Prostate gland (tissue), 2 donors: ENCODE measurements around the gene ZNF830.

Experiments
- POLR2A ChIP-seq: fragments of 450-650 bp; IDR thresholded peaks from one replicate; pipeline ENCODE4 v1.6.1; 2016; ENCODE audit warnings: antibody characterized with exemption, mild to moderate bottlenecking
- TF ChIP-seq, protein P1 (sequence below), 4 experiments: fragments of 200-600 bp in 2 of 4; fragments of 450-650 bp in 2 of 4; sonication (generic) in 2 of 4; IDR thresholded peaks; 1 replicate in 3 of 4; 2 replicates in 1 of 4; pipeline ENCODE4 v1.5.1; 2016 to 2019; ENCODE audit warnings: antibody characterized with exemption in 4 of 4, mild to moderate bottlenecking in 2 of 4, moderate library complexity in 2 of 4

DNA sequence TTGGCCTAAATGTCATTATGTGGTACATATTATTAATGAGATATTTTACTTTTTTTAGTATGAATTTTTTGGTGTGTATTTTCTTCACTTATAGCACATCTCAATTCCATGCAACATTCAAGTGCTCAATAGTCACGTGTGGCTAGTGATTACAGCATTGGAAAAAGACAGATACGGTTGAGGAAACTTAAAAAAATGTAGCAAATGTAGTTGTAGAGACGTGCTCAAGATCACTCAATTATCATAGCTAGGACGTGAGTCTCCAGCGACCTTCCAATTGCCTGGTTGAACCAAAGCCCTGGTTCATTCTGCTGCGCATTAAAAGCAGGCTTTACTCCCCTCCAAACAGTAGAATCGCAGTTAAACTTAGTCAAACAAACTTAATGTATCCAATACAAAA is 17.8 kb downstream of the ZNF830 start:
- TF ChIP-seq, protein P1, sequence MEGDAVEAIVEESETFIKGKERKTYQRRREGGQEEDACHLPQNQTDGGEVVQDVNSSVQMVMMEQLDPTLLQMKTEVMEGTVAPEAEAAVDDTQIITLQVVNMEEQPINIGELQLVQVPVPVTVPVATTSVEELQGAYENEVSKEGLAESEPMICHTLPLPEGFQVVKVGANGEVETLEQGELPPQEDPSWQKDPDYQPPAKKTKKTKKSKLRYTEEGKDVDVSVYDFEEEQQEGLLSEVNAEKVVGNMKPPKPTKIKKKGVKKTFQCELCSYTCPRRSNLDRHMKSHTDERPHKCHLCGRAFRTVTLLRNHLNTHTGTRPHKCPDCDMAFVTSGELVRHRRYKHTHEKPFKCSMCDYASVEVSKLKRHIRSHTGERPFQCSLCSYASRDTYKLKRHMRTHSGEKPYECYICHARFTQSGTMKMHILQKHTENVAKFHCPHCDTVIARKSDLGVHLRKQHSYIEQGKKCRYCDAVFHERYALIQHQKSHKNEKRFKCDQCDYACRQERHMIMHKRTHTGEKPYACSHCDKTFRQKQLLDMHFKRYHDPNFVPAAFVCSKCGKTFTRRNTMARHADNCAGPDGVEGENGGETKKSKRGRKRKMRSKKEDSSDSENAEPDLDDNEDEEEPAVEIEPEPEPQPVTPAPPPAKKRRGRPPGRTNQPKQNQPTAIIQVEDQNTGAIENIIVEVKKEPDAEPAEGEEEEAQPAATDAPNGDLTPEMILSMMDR (IDR thresholded peaks at IDR 0.05): no peak
- TF ChIP-seq POLR2A: no peak
